Measurements from ENCODE around the gene ZNHIT2.

The ZNHIT2 gene

DNA sequence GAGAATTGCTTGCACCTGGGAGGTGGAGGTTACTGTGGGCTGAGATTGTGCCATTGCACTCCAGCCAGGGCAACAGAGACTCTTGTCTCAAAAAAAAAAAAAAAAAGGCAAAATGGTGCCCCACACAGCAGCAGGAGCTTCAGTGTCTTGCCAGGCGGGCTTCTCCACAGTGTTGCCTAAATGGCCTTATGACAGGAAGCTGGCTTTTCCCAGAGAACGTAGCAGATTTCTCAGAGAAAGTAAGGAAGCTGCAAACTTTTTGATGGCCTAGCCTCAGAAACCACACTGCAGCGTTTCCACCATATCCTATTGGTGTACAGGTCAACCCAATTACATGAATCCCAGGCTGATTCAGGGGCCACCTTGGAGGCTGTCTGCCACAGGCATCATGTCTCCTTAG, 39.8 kb upstream of the ZNHIT2 start:
- no peak overlapping the region for H3K9ac ChIP-seq (ENCODE audit: low read depth, low read length, poor library complexity, severe bottlenecking)
- H3K9me2 ChIP-seq (replicated peaks; ENCODE audit: low read depth, low read length), result no peaks in the 10 kb centered on the region
- H3K79me2 ChIP-seq (ENCODE audit: insufficient read depth, low read length), result no peaks in the 10 kb centered on the region
- no peaks in the 10 kb centered on the region for H4K20me1 ChIP-seq (ENCODE audit: insufficient read depth, low read length, poor library complexity, severe bottlenecking)
- no peaks in the 10 kb centered on the region for H3F3A ChIP-seq (ENCODE audit: low read depth)
- H3K27me3 ChIP-seq (ENCODE audit: insufficient read depth, low read length, poor library complexity, severe bottlenecking), result no peaks in the 10 kb centered on the region
- H3K36me3 ChIP-seq (ENCODE audit: insufficient read depth, low read length), result no peaks in the 10 kb centered on the region
- H2AFZ ChIP-seq (ENCODE audit: low read length), result no peak overlapping the region
- H3K4me1 ChIP-seq (ENCODE audit: insufficient read depth, low read length, poor library complexity, severe bottlenecking), result no peaks in the 10 kb centered on the region
- H3K9me3 ChIP-seq (ENCODE audit: insufficient read depth, low read depth, low read length), result no peaks in the 10 kb centered on the region
- no peak for TF ChIP-seq EZH2phosphoT487 (IDR thresholded peaks at IDR 0.05; ENCODE audit: borderline replicate concordance)
- TF ChIP-seq, protein P1, sequence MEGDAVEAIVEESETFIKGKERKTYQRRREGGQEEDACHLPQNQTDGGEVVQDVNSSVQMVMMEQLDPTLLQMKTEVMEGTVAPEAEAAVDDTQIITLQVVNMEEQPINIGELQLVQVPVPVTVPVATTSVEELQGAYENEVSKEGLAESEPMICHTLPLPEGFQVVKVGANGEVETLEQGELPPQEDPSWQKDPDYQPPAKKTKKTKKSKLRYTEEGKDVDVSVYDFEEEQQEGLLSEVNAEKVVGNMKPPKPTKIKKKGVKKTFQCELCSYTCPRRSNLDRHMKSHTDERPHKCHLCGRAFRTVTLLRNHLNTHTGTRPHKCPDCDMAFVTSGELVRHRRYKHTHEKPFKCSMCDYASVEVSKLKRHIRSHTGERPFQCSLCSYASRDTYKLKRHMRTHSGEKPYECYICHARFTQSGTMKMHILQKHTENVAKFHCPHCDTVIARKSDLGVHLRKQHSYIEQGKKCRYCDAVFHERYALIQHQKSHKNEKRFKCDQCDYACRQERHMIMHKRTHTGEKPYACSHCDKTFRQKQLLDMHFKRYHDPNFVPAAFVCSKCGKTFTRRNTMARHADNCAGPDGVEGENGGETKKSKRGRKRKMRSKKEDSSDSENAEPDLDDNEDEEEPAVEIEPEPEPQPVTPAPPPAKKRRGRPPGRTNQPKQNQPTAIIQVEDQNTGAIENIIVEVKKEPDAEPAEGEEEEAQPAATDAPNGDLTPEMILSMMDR (conservative IDR thresholded peaks at IDR 0.05; ENCODE audit: low read length), result no peak
- H3K4me2 ChIP-seq (ENCODE audit: low read depth, low read length, poor library complexity, severe bottlenecking), result no peak overlapping the region
- no peak overlapping the region for H3K4me3 ChIP-seq (ENCODE audit: low read length, poor library complexity, severe bottlenecking)

DNA sequence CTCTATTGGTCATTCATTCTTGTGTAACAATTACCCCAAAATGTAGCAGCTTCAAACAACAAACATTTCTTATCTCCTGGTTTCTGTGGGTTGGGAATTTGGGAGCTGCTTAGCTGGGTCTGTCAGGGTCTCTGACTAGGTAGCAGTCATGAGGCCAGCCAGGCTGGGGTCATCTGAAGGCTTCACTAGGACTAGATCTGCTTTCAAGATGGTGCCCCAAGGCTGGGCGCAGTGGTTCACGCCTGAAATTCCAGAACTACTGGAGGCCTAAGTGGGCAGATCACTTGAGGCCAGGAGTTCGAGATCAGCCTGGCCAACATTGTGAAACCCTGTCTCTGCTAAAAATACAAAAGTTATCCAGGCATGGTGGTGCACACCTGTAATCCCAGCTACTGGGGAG, 39.4 kb upstream of the ZNHIT2 start:
- H4K20me1 ChIP-seq (ENCODE audit: insufficient read depth, low read length, poor library complexity, severe bottlenecking), result no peaks in the 10 kb centered on the region
- H3F3A ChIP-seq (ENCODE audit: low read depth), result no peaks in the 10 kb centered on the region
- no peaks in the 10 kb centered on the region for H3K9me3 ChIP-seq (ENCODE audit: insufficient read depth, low read depth, low read length)
- no peak overlapping the region for H2AFZ ChIP-seq (ENCODE audit: low read length)
- no peaks in the 10 kb centered on the region for H3K27me3 ChIP-seq (ENCODE audit: insufficient read depth, low read length, poor library complexity, severe bottlenecking)
- no peaks in the 10 kb centered on the region for H3K79me2 ChIP-seq (ENCODE audit: insufficient read depth, low read length)
- no peak overlapping the region for H3K9ac ChIP-seq (ENCODE audit: low read depth, low read length, poor library complexity, severe bottlenecking)
- H3K9me2 ChIP-seq (replicated peaks; ENCODE audit: low read depth, low read length), result no peaks in the 10 kb centered on the region
- no peaks in the 10 kb centered on the region for H3K36me3 ChIP-seq (ENCODE audit: insufficient read depth, low read length)
- H3K4me2 ChIP-seq (ENCODE audit: low read depth, low read length, poor library complexity, severe bottlenecking), result no peak overlapping the region
- H3K4me1 ChIP-seq (ENCODE audit: insufficient read depth, low read length, poor library complexity, severe bottlenecking), result no peaks in the 10 kb centered on the region
- TF ChIP-seq EZH2phosphoT487 (IDR thresholded peaks at IDR 0.05; ENCODE audit: borderline replicate concordance), result no peak
- TF ChIP-seq, protein P1 (conservative IDR thresholded peaks at IDR 0.05; ENCODE audit: low read length), result no peak
- H3K4me3 ChIP-seq (ENCODE audit: low read length, poor library complexity, severe bottlenecking), result no peak overlapping the region

DNA sequence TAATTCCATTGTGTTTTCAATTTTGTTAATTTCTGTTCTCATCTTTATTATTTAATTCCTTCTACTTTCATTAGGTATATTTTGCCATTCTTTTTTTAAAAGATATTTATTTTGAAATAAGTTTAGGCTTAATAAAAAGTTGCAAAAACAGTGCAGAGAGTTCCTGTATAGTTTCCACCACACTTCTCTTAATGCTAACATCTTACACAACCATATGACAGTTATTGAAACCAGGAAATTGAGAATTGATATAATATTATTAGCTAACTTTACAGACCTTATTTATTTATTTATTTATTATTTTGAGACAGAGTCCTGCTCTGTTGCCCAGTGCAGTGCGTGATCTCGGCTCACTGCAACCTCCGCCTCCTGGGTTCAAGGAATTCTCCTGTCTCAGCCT, 38.8 kb upstream of the ZNHIT2 start:
- no peaks in the 10 kb centered on the region for H3K36me3 ChIP-seq (ENCODE audit: insufficient read depth, low read length)
- no peaks in the 10 kb centered on the region for H4K20me1 ChIP-seq (ENCODE audit: insufficient read depth, low read length, poor library complexity, severe bottlenecking)
- H3K9me3 ChIP-seq (ENCODE audit: insufficient read depth, low read depth, low read length), result no peaks in the 10 kb centered on the region
- no peak overlapping the region for H2AFZ ChIP-seq (ENCODE audit: low read length)
- H3K4me1 ChIP-seq (ENCODE audit: insufficient read depth, low read length, poor library complexity, severe bottlenecking), result no peaks in the 10 kb centered on the region
- H3K79me2 ChIP-seq (ENCODE audit: insufficient read depth, low read length), result no peaks in the 10 kb centered on the region
- no peak overlapping the region for H3K9ac ChIP-seq (ENCODE audit: low read depth, low read length, poor library complexity, severe bottlenecking)
- no peaks in the 10 kb centered on the region for H3K27me3 ChIP-seq (ENCODE audit: insufficient read depth, low read length, poor library complexity, severe bottlenecking)
- no peaks in the 10 kb centered on the region for H3F3A ChIP-seq (ENCODE audit: low read depth)
- H3K9me2 ChIP-seq (replicated peaks; ENCODE audit: low read depth, low read length), result no peaks in the 10 kb centered on the region
- H3K4me3 ChIP-seq (ENCODE audit: low read length, poor library complexity, severe bottlenecking), result no peak overlapping the region
- TF ChIP-seq, protein P1 (conservative IDR thresholded peaks at IDR 0.05; ENCODE audit: low read length), result no peak
- TF ChIP-seq EZH2phosphoT487 (IDR thresholded peaks at IDR 0.05; ENCODE audit: borderline replicate concordance), result no peak
- H3K4me2 ChIP-seq (ENCODE audit: low read depth, low read length, poor library complexity, severe bottlenecking), result no peak overlapping the region
